Keratinocyte (primary cell): ENCODE measurements around the gene CBLB. TPM values are rescaled to one million over a fixed set of nuclear protein-coding genes. Genes with fewer than 3 reads are reported as not detected.

ENCODE experiments used
- DNase-seq: peaks from one replicate; pipeline ENCODE4 v3.0.0-alpha.2; 2011; ENCODE audit warnings: low read depth, missing footprints, low spot score
- FAIRE-seq: peaks from 2 replicates; lab custom pipeline; 2011; peaks lifted over from hg19 to GRCh38; lab: Jason Lieb, UNC
- H2AFZ ChIP-seq: 2 replicates; pipeline ENCODE4 v1.6.0; 2012; ENCODE audit warnings: low read length, control low read depth, inconsistent platforms; ENCODE audit not compliant: control insufficient read depth
- H3K27ac ChIP-seq: 2 replicates; pipeline ENCODE4 v1.5.1; 2011; ENCODE audit warnings: low read length; ENCODE audit not compliant: control insufficient read depth, insufficient read depth
- H3K27me3 ChIP-seq: 3 replicates; pipeline ENCODE4 v1.6.0; 2011; ENCODE audit warnings: low read length; ENCODE audit not compliant: control insufficient read depth, insufficient read depth; ENCODE audit errors: extremely low read depth
- H3K36me3 ChIP-seq, 2 experiments: 2 replicates in 1 of 2; 3 replicates in 1 of 2; pipeline ENCODE4 v1.5.1; 2011; ENCODE audit warnings: low read length in 2 of 2, mild to moderate bottlenecking in 1 of 2; ENCODE audit not compliant: control insufficient read depth in 2 of 2, insufficient read depth in 2 of 2; ENCODE audit errors: extremely low read depth in 1 of 2
- H3K4me1 ChIP-seq: 3 replicates; pipeline ENCODE4 v1.5.1; 2011; ENCODE audit warnings: low read length; ENCODE audit not compliant: control insufficient read depth, insufficient read depth; ENCODE audit errors: extremely low read depth
- H3K4me2 ChIP-seq: 3 replicates; pipeline ENCODE4 v1.6.0; 2011; ENCODE audit warnings: low read depth, low read length; ENCODE audit not compliant: control insufficient read depth, insufficient read depth; ENCODE audit errors: extremely low read depth
- H3K4me3 ChIP-seq, 3 experiments: fragments of 200-600 bp in 1 of 3; sonication (generic) in 1 of 3; 2 replicates in 2 of 3; 3 replicates in 1 of 3; pipeline ENCODE4 v1.5.1; 2011 to 2016; ENCODE audit warnings: low read length in 3 of 3, mild to moderate bottlenecking in 3 of 3, control low read depth in 2 of 3, inconsistent platforms in 1 of 3, low read depth in 1 of 3, mixed read lengths in 1 of 3, mixed run types in 1 of 3, moderate library complexity in 1 of 3; ENCODE audit not compliant: control insufficient read depth in 2 of 3, insufficient read depth in 2 of 3; ENCODE audit errors: extremely low read depth in 1 of 3
- H3K79me2 ChIP-seq: 2 replicates; pipeline ENCODE4 v1.6.0; 2012; ENCODE audit warnings: low read length; ENCODE audit not compliant: control insufficient read depth, insufficient read depth
- H3K9ac ChIP-seq: 3 replicates; pipeline ENCODE4 v1.6.0; 2011; ENCODE audit warnings: low read length; ENCODE audit not compliant: control insufficient read depth, insufficient read depth; ENCODE audit errors: extremely low read depth
- H3K9me1 ChIP-seq: 3 replicates; pipeline ENCODE4 v1.6.0; 2011; ENCODE audit warnings: low read length; ENCODE audit not compliant: control insufficient read depth, insufficient read depth; ENCODE audit errors: extremely low read depth
- H3K9me3 ChIP-seq: 2 replicates; pipeline ENCODE4 v1.5.1; 2012; ENCODE audit warnings: low read depth, low read length; ENCODE audit not compliant: control insufficient read depth
- H4K20me1 ChIP-seq: 3 replicates; pipeline ENCODE4 v1.6.0; 2011; ENCODE audit warnings: low read length; ENCODE audit not compliant: control insufficient read depth, insufficient read depth; ENCODE audit errors: extremely low read depth
- CTCF ChIP-seq, 3 experiments: IDR thresholded peaks in 1 of 3; conservative IDR thresholded peaks in 1 of 3; optimal IDR thresholded peaks in 1 of 3; 2 replicates in 2 of 3; 3 replicates in 1 of 3; pipeline versions ENCODE3 to v1.5.1; 2011; ENCODE audit warnings: low read length in 3 of 3, mild to moderate bottlenecking in 3 of 3, moderate library complexity in 2 of 3, control low read depth in 1 of 3, inconsistent platforms in 1 of 3; ENCODE audit not compliant: insufficient read depth in 2 of 3; ENCODE audit errors: extremely low read depth in 1 of 3
- EZH2 ChIP-seq: IDR thresholded peaks from one replicate; pipeline ENCODE4 v1.6.1; 2012; ENCODE audit warnings: inconsistent platforms, mild to moderate bottlenecking, low read length, moderate library complexity
- dilution Hi-C: fragments of 300-500 bp; cut with MboI; formaldehyde crosslinking; loops from one replicate; pipeline ENCODE4 v1.7.0; 2020; ENCODE audit warnings: low sequenced_read_pairs; ENCODE audit not compliant: extremely low pct_ligation_motif_present
- polyA plus RNA-seq, 5 experiments: library from polyadenylated mRNA; depleted of rRNA in 3 of 5; stranded (reverse) in 3 of 5; stranded (forward) in 1 of 5; unstranded in 1 of 5; fragments of >200 nt; gene quantifications; 1 replicate in 1 of 5; 2 replicates in 3 of 5; 3 replicates in 1 of 5; pipeline versions ENCODE4 v1.2.1 to v1.2.3, GENCODE V29; 2011 to 2012; ENCODE audit warnings: missing spikeins in 2 of 5, low read depth in 1 of 5, low replicate concordance in 1 of 5

Gene CBLB
- polyA plus RNA-seq, 1 donor (not counting 4 experiments of a cell fraction or from before 2014, with no cell fraction given): 13.6 TPM

GRCh38 chr3:105844704-105845103 lies 24.1 kb downstream of the CBLB start:
- Histone ChIP-seq H2AFZ (no peak overlapping the region), H3K36me3 (peaks cover 0 to 2% of the 10 kb centered on the region in 2 experiments), H4K20me1 (no peaks in the 10 kb centered on the region), H3K4me1 (peaks cover 3% of the 10 kb centered on the region), H3K9me3 (no peaks in the 10 kb centered on the region), H3K4me2 (no peak overlapping the region), H3K9ac (no peak overlapping the region), H3K4me3 (no peak overlapping the region), H3K27ac (no peak overlapping the region), H3K79me2 (no peaks in the 10 kb centered on the region), H3K27me3 (no peaks in the 10 kb centered on the region), H3K9me1 (no peaks in the 10 kb centered on the region)
- TF ChIP-seq CTCF (optimal IDR thresholded peaks at IDR 0.05 in 1 of 3, IDR thresholded peaks at IDR 0.05 in 1 of 3, conservative IDR thresholded peaks at IDR 0.05 in 1 of 3; ENCODE audit: extremely low read depth in 1 of 3, insufficient read depth in 2 of 3, low read length in 3 of 3): no peak
- no peak for TF ChIP-seq EZH2
- DNase-seq (no peak), FAIRE-seq (no peak)
- dilution Hi-C loops: no loop called here

- Histone ChIP-seq H3K36me3 (peaks cover 0 to 2% of the 10 kb centered on the region in 2 experiments), H3K4me1 (peaks cover 3% of the 10 kb centered on the region), H3K4me3 (no peak overlapping the region), H3K27me3 (no peaks in the 10 kb centered on the region), H3K27ac (no peak overlapping the region), H2AFZ (no peak overlapping the region), H3K9me1 (no peaks in the 10 kb centered on the region), H4K20me1 (no peaks in the 10 kb centered on the region), H3K9ac (no peak overlapping the region), H3K9me3 (no peaks in the 10 kb centered on the region), H3K79me2 (no peaks in the 10 kb centered on the region), H3K4me2 (no peak overlapping the region)
- FAIRE-seq: no peak
- TF ChIP-seq EZH2: no peak
- no peak for TF ChIP-seq CTCF (optimal IDR thresholded peaks at IDR 0.05 in 1 of 3, IDR thresholded peaks at IDR 0.05 in 1 of 3, conservative IDR thresholded peaks at IDR 0.05 in 1 of 3; ENCODE audit: extremely low read depth in 1 of 3, insufficient read depth in 2 of 3, low read length in 3 of 3)
- no peak for DNase-seq
- dilution Hi-C loops: no loop called here
Observed at GRCh38 chr3:105843994-105844393, 24.8 kb downstream of the CBLB start.
